ENCODE measurements around the gene GPT2.

- TF ChIP-seq CTCF (IDR thresholded peaks at IDR 0.05; ENCODE audit: poor library complexity) (no peak), EZH2 (IDR thresholded peaks at IDR 0.05; ENCODE audit: borderline replicate concordance) (no peak), EZH2phosphoT487 (IDR thresholded peaks at IDR 0.05; ENCODE audit: low read depth, severe bottlenecking, unreplicated experiment) (no peak)
These were observed 48.6 kb downstream of the GPT2 start for GRCh38 chr16:46932802-46933201.

Data from hepatocyte (in vitro differentiated cells).